HUES6 (cell line): Measurements from ENCODE around the gene C1orf116.

Experiments
- H3K27ac ChIP-seq: 2 replicates; pipeline ENCODE4 v1.7.0; 2013; ENCODE audit warnings: low read depth, mild to moderate bottlenecking, low read length, inconsistent platforms
- H3K27me3 ChIP-seq: 2 replicates; pipeline ENCODE4 v1.6.1; 2013; ENCODE audit warnings: low read length; ENCODE audit not compliant: control insufficient read depth, insufficient read depth
- H3K36me3 ChIP-seq: 2 replicates; pipeline ENCODE4 v1.6.1; 2013; ENCODE audit warnings: low read length; ENCODE audit not compliant: control insufficient read depth, insufficient read depth
- H3K4me1 ChIP-seq: 2 replicates; pipeline ENCODE4 v1.6.1; 2013; ENCODE audit warnings: low read length; ENCODE audit not compliant: control insufficient read depth, insufficient read depth
- H3K4me3 ChIP-seq: 2 replicates; pipeline ENCODE4 v1.5.1; 2013; ENCODE audit warnings: low read depth, low read length
- H3K9ac ChIP-seq: one replicate; pipeline ENCODE4 v1.6.1; 2013; ENCODE audit warnings: mild to moderate bottlenecking, low read length
- H3K9me3 ChIP-seq: 2 replicates; pipeline ENCODE4 v1.6.1; 2013; ENCODE audit warnings: low read depth, low read length; ENCODE audit not compliant: control insufficient read depth, insufficient read depth

C1orf116 gene

DNA sequence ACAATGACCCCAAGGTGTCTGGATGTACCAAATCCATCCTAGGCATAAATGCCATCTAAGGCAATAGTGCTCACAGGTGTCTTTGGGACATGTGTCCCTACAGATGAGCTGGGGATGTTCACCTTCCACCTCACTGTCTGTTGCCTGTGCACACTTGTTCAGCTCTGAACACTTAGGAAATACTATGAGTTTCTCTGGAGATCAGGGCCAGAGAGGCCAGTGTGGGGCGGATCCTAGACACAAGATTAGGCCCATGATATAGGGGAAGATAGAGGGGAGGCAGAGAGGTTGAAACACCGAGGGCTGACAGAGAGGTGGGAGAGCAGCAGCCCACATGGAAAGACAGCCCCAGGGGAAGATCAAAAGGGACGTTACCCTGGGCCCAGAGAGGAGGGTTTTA lies 25.6 kb downstream of the C1orf116 start:
- Histone ChIP-seq H3K27me3 (no peaks in the 10 kb centered on the region), H3K9ac (no peak overlapping the region), H3K4me3 (no peak overlapping the region), H3K27ac (no peak overlapping the region), H3K36me3 (no peaks in the 10 kb centered on the region), H3K9me3 (no peaks in the 10 kb centered on the region), H3K4me1 (peaks cover 11% of the 10 kb centered on the region)

DNA sequence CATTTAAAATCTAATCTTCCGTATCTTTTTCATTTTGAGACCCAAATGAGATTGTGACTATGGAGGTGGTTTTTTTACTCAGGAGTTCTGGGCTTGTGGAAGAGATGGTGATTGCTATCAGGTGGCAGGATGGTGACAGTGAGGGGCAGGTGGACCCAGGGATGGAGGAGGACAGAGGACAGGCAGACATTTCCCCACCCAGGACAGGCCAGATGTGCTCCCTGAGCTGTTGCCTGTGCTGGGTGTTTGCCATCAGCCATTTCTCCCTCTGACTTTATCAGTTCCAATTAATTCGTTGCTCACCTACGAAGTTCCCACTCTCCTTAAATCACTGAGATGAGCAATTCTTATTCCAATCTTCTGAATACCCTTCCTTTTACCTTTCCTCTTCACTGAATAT lies 26.5 kb downstream of the C1orf116 start:
- no peak overlapping the region for H3K4me3 ChIP-seq
- H3K27ac ChIP-seq = no peak overlapping the region
- H3K27me3 ChIP-seq = no peaks in the 10 kb centered on the region
- H3K9me3 ChIP-seq = no peaks in the 10 kb centered on the region
- peaks cover 13% of the 10 kb centered on the region for H3K4me1 ChIP-seq
- no peak overlapping the region for H3K9ac ChIP-seq
- no peaks in the 10 kb centered on the region for H3K36me3 ChIP-seq

DNA sequence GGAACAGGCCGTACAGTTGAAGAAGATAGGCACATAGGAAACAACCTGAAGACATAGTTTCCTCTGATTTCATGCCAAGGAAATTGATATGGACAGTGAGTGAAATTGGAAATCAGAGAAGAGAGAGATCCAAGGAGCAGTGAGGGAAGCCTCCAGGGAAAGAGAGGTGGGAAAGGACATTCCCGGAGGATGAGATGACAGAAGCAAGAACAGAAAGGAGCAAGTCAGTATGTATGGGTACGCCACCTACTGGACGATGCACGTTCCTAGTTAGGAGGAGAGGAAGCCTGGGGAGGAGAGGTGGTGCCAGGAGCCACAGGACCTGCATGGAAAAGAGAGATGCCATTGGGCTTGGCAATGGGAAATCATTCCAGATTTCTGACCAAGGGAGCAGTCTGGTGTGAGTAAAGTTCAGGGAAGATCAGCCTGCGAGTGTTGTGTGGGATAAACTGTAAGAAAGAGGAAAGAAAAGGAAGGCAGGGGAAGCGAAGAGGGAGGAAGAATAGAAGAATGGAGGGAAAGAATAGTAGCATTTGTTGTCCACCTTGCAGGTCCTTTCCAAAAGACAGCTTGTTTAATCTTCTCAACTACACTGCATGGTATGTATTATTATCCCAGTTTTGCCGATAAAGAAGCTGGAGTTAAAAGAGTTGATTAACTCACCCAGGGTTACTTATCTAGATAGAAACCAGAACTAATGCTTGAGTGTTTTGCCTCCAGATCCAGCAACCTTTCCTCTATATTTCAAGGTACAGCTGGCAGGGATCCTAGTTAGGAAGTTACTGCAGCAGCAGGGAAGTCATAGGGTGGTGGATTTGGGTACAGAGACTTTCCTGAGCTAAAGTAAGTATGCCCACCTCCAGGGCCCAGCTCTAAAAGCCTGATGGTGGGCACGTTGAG lies 27.4 kb downstream of the C1orf116 start:
- no peaks in the 10 kb centered on the region for H3K36me3 ChIP-seq
- no peak overlapping the region for H3K27ac ChIP-seq
- H3K9ac ChIP-seq = no peak overlapping the region
- no peaks in the 10 kb centered on the region for H3K27me3 ChIP-seq
- no peaks in the 10 kb centered on the region for H3K9me3 ChIP-seq
- no peak overlapping the region for H3K4me3 ChIP-seq
- peaks cover 13% of the 10 kb centered on the region for H3K4me1 ChIP-seq

DNA sequence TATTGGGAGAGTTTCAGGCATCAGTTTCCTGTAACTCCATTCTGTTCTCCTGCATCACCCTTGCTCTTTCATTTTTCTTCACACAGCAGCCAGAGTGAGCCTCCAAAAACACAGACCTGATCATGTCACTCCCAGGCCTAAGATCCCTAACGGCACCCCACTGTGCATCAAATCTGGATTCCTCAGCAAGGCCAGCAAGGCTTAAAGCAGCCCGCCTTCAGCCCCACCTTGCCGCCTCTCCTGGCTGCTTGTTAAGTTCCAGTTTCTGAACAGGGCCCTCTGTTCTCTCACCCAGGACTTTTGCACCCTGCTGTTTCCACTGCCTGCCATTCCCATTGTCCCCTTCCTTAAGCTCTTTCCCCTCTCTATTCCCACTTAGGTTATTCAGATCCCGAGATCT lies 29.3 kb downstream of the C1orf116 start:
- H3K27ac ChIP-seq = no peak overlapping the region
- no peak overlapping the region for H3K9ac ChIP-seq
- H3K4me3 ChIP-seq = no peak overlapping the region
- no peaks in the 10 kb centered on the region for H3K36me3 ChIP-seq
- H3K27me3 ChIP-seq = no peaks in the 10 kb centered on the region
- H3K4me1 ChIP-seq = peaks cover 13% of the 10 kb centered on the region
- H3K9me3 ChIP-seq = no peaks in the 10 kb centered on the region

DNA sequence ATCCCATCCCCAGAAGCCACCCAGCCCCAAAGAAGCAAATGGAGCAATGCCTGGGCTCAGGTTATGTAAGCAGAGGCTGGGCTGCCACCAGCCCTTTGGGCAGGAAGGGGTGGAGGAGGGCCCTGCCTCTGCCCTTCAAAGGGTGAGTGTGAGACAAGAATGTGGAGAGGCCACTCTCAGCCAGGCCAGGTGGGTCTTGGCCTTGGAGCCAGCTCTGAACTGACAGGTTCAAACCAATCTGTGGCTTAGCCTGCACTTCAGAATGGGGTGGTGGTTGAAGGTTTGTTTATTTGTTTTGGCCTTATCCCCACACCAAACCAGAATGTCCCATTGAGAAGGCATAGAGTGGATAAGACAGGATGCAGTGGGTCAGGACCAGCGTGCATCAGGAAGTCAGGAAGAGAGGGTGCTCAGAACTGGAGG lies 29.8 kb downstream of the C1orf116 start:
- Histone ChIP-seq H3K4me1 (peaks cover 13% of the 10 kb centered on the region), H3K27me3 (no peaks in the 10 kb centered on the region), H3K4me3 (no peak overlapping the region), H3K27ac (no peak overlapping the region), H3K9ac (no peak overlapping the region), H3K9me3 (no peaks in the 10 kb centered on the region), H3K36me3 (no peaks in the 10 kb centered on the region)

DNA sequence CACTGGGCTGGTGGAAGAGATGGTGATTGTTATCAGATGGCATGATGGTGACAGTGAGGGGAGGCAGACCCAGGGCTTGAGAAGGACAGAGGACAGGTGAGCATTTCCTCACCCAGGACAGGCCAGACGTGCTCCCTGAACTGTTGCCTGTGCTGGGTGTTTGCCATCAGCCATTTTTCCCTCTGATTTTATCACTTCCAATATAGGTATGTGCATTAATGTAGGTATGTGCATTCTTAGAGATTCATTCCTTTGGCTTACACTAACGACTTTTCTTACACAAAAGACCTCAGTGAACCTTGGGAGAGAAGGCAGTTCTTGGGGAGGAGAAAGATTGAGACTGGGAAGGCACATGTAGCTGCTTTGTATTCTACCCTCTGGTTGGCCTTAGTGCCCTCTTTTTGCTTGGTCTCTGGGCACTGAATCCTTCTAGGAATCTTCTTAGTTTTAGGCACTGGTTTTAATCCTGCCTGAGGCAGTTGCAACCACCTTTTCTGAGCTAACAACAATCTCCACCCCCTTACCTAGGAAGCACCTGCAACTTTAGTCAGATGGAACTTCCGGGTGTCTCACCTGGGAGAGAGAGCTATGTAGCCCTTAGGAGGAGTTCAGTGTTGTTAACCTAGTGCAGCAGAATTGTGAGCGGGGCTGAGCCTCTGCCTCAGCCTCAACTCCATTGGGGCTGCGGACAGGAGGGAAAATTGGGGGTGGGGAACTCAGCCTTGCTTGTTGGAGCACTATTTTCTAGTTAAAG lies 30.9 kb downstream of the C1orf116 start:
- H3K4me3 ChIP-seq = no peak overlapping the region
- H3K4me1 ChIP-seq = peaks cover 13% of the 10 kb centered on the region
- no peaks in the 10 kb centered on the region for H3K36me3 ChIP-seq
- H3K27me3 ChIP-seq = no peaks in the 10 kb centered on the region
- H3K9ac ChIP-seq = no peak overlapping the region
- H3K9me3 ChIP-seq = no peaks in the 10 kb centered on the region
- H3K27ac ChIP-seq = no peak overlapping the region

DNA sequence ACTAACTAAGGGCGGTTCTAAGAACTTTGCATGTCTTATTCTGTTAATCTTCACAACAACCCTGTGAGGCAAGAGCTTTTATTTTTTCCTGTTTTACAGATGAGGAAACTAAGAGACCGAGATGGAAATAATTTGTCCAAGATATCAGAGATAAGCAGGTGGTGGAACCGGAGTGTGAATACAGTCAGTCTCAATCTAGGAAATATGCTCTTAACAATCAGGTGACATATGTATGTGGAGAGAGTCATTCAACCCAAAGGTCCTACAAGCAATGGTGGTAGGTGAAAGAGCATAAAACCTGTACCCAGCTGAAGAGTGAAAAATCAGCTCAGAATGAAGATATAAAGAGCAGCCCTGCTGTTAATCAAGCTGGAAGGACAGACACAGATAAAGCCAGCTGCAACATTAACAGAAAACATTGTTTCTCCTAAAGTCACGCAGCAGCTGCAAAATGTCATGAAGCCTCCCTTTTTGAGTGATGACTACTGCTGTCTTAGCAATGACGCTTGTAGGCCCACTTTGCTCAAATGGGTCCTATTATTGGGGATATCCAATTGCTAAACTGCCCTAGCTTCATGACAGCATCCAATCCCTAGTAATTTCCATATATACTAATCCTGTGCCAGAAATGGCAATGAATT lies 31.8 kb downstream of the C1orf116 start:
- no peak overlapping the region for H3K4me3 ChIP-seq
- no peak overlapping the region for H3K27ac ChIP-seq
- no peaks in the 10 kb centered on the region for H3K36me3 ChIP-seq
- H3K9ac ChIP-seq = no peak overlapping the region
- no peaks in the 10 kb centered on the region for H3K27me3 ChIP-seq
- peaks cover 13% of the 10 kb centered on the region for H3K4me1 ChIP-seq
- H3K9me3 ChIP-seq = no peaks in the 10 kb centered on the region

DNA sequence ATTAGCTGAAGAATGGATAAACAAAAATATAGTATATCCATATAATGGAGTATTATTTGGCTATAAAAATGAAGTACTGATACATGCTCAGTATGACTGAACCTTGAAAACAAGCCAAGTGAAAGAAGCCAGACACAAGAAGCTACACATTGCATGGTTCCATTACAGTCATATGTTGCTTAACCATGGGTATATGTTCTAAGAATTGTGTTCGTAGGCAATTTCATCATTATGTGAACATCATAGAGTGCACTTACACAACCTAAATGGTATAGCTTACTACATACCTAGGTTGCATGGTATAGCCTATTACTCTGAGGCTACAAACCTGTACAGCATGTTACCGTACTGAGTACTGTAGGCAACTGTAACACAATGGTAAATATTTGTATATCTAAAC lies 33.7 kb downstream of the C1orf116 start:
- Histone ChIP-seq H3K9me3 (no peaks in the 10 kb centered on the region), H3K27ac (no peak overlapping the region), H3K27me3 (no peaks in the 10 kb centered on the region)

DNA sequence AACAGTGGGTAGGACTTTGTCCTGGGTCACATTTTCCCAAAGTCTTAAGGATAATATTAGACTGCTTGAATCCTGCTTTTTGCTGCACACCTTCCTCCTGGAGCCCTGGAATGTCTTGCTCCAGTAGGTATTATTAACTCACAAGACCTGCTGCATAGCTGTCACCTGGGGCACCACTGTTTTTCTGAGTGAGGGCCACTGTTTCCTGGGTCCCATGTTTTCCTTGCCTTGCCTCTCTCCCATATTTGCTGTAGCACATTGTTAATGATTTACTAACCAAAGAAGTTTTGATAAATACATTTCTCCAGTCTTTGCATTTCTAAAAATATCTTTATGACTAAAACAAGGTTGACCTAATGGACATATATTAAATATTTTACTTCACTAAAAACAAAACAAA lies 39.8 kb downstream of the C1orf116 start:
- Histone ChIP-seq H3K27me3 (no peaks in the 10 kb centered on the region), H3K4me1 (no peaks in the 10 kb centered on the region)

More for the DNA sequence above, 33.7 kb downstream of the C1orf116 start:
- Histone ChIP-seq H3K36me3 (no peaks in the 10 kb centered on the region), H3K4me3 (no peak overlapping the region), H3K9ac (no peak overlapping the region), H3K4me1 (peaks cover 13% of the 10 kb centered on the region)

DNA sequence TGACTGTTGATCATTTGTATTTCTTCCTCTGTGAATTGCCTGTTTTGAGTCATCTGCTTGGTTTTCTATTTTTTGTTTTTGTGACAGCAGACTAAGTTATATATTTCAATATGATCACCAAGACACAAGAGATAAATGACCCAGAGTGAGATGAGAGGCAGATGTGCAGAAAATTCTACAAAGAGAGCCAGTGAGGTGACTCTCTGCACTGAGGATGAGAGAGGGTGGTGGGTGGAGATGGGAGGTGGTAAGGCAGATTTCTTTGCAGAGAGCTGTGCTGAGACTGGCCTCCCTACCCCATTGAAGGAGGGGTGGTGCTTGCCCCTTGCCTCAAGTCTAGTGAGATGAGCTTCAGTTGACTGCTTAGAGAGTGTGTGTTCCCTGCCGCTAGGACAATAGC lies 44.7 kb downstream of the C1orf116 start:
- Histone ChIP-seq H3K27me3 (peaks cover 14% of the 10 kb centered on the region; the same call in 1 of the 2 replicates), H3K9me3 (no peaks in the 10 kb centered on the region), H3K9ac (no peak overlapping the region), H3K27ac (no peak overlapping the region), H3K36me3 (no peaks in the 10 kb centered on the region), H3K4me1 (peaks cover 23% of the 10 kb centered on the region), H3K4me3 (no peak overlapping the region)

More for the DNA sequence above, 39.8 kb downstream of the C1orf116 start:
- Histone ChIP-seq H3K27ac (no peak overlapping the region), H3K36me3 (no peaks in the 10 kb centered on the region), H3K9me3 (no peaks in the 10 kb centered on the region), H3K9ac (no peak overlapping the region), H3K4me3 (no peak overlapping the region)

DNA sequence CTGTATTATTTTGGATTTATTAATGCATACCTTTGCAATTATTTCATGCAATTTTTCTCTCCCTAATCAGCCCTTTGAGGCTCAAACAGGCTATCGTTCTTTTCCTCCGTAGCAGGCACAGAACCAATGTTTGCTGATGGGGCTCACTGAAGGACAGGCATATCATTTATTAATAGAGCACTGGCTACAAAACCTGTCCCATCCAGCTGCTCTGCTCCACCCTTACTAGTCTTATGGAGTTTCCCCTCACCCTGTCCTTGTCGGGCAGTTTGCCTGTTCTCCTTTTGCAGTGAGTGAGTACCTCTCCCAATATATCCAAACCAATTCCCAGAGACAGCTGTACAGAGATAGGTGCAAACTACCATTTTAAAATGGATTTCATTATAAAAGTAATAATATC lies 45.7 kb downstream of the C1orf116 start:
- H3K4me1 ChIP-seq = peaks cover 33% of the 10 kb centered on the region
- no peak overlapping the region for H3K9ac ChIP-seq
- no peak overlapping the region for H3K4me3 ChIP-seq
- no peaks in the 10 kb centered on the region for H3K36me3 ChIP-seq
- H3K9me3 ChIP-seq = no peaks in the 10 kb centered on the region
- no peak overlapping the region for H3K27ac ChIP-seq
- H3K27me3 ChIP-seq = peaks cover 14% of the 10 kb centered on the region; the same call in 1 of the 2 replicates
